ENCODE results near the gene JARID2. TPM values are rescaled to one million over a fixed set of nuclear protein-coding genes. Genes with fewer than 3 reads are reported as not detected.
A peak's percentile ranks its signal among the peaks of the same experiment; 100 is the strongest.

The JARID2 gene
- total and polyA plus RNA-seq, 2 of the 8 experiments (the other 6 are each of a cell fraction or from before 2014, with no cell fraction given): 60.1 to 239 TPM

- DNase-seq (ENCODE audit: low read depth in 1 of 2, low spot score in 2 of 2) (no peak), FAIRE-seq (no peak)
- no peak overlapping the region for H3K23ac ChIP-seq (ENCODE audit: insufficient read length)
- H2BK20ac ChIP-seq (ENCODE audit: low read length): no peak overlapping the region
- H3K4ac ChIP-seq (replicated peaks; ENCODE audit: insufficient read length, low read depth, low read length): no peak overlapping the region
- H2BK15ac ChIP-seq (ENCODE audit: low read length): no peak overlapping the region
- no peak overlapping the region for H3K56ac ChIP-seq (replicated peaks; ENCODE audit: insufficient read length, low read depth, low read length)
- H3K18ac ChIP-seq (ENCODE audit: extremely low read depth, low read length): no peak overlapping the region
- H4K20me1 ChIP-seq (replicated peaks in 1 of 2; ENCODE audit: control insufficient read depth in 1 of 2, insufficient read depth in 2 of 2, low read length in 2 of 2): peaks cover 47 to 50% of the 10 kb centered on the region in 2 experiments
- H2BK5ac ChIP-seq (ENCODE audit: low read depth, low read length): no peak overlapping the region
- no peak overlapping the region for H4K8ac ChIP-seq (ENCODE audit: extremely low read depth, insufficient read depth, low read length)
- peaks cover 3% of the 10 kb centered on the region; the same call in 1 of the 2 replicates for H3K79me1 ChIP-seq (ENCODE audit: low read depth, low read length)
- no peaks in the 10 kb centered on the region for H3K9me3 ChIP-seq (ENCODE audit: insufficient read depth in 2 of 2, low read depth in 1 of 2, low read length in 1 of 2)
- POLR2A ChIA-PET (ENCODE audit: partially characterized antibody): interaction anchor here (0.9 to 1.4 kb wide), 2 partner anchors 12 to 29 kb away, joined by 3 to 6 read pairs; no protein-coding TSS in a partner anchor
- H3K4me3 ChIP-seq (ENCODE audit: extremely low read depth in 1 of 4, insufficient read depth in 2 of 4, low read depth in 3 of 4, low read length in 4 of 4): no peak overlapping the region
- 87% methylated on average over 8 of the region's 8 CpGs; no CpG with 5 or more reads in 1 of the 2 experiments for WGBS, 2 experiments (ENCODE audit: extremely low coverage in 1 of 2, insufficient coverage in 1 of 2, insufficient read length in 1 of 2, insufficient replicate concordance in 2 of 2, low coverage in 1 of 2, low lambda C conversion rate in 2 of 2, missing lambda C conversion rate in 1 of 2)
- no peak overlapping the region for H2BK120ac ChIP-seq (replicated peaks; ENCODE audit: low read depth, low read length)
- no peaks in the 10 kb centered on the region for H3K27me3 ChIP-seq (replicated peaks in 1 of 4; ENCODE audit: control insufficient read depth in 3 of 4, extremely low read depth in 1 of 4, insufficient read depth in 3 of 4, low read length in 3 of 4)
- no peak overlapping the region for H2AFZ ChIP-seq (ENCODE audit: low read length)
- no peak overlapping the region for H3K14ac ChIP-seq (ENCODE audit: insufficient read length)
- no peak for TF ChIP-seq HDAC2 (IDR thresholded peaks at IDR 0.05; ENCODE audit: borderline replicate concordance in 1 of 2, low read depth in 2 of 2, low read length in 2 of 2)
- TF ChIP-seq POLR2A (IDR thresholded peaks at IDR 0.05; ENCODE audit: control extremely low read depth in 1 of 2, low read depth in 2 of 2, low read length in 2 of 2): peak in 1 of 2 experiments; percentile 21; a peak in 1 of 3 replicates
- H3K4me2 ChIP-seq (ENCODE audit: insufficient read depth in 1 of 2, low read depth in 2 of 2, low read length in 2 of 2): peak overlapping the region in 1 of 2 experiments; percentile 49; a peak in 2 of 4 replicates
- no peak overlapping the region for H3K27ac ChIP-seq (ENCODE audit: low read depth, low read length)
- no peaks in the 10 kb centered on the region for H3K23me2 ChIP-seq (ENCODE audit: low read depth, low read length)
- H4K91ac ChIP-seq (replicated peaks; ENCODE audit: insufficient read length, low read length): no peak overlapping the region
- no peak overlapping the region for H2BK12ac ChIP-seq (ENCODE audit: low read depth, low read length)
- H3K4me1 ChIP-seq (replicated peaks in 1 of 4; ENCODE audit: control insufficient read depth in 3 of 4, insufficient read depth in 4 of 4, low read length in 3 of 4): peaks cover 3 to 29% (median 24%) of the 10 kb centered on the region in 4 experiments
- H3K9ac ChIP-seq (replicated peaks in 1 of 4; ENCODE audit: extremely low read depth in 1 of 4, low read depth in 3 of 4, low read length in 3 of 4): no peak overlapping the region
- H3K36me3 ChIP-seq (ENCODE audit: control insufficient read depth in 2 of 4, insufficient read depth in 4 of 4, low read length in 3 of 4): peaks cover 0 to 3% (median 0%) of the 10 kb centered on the region in 4 experiments; a peak in 1 of 8 replicates
- CTCF ChIA-PET (ENCODE audit: partially characterized antibody): interaction anchor here (0.8 kb wide), 1 partner anchor 26 kb away, joined by 3 read pairs; no protein-coding TSS in a partner anchor
- H2AK5ac ChIP-seq (ENCODE audit: low read depth, low read length): no peak overlapping the region
- H4K5ac ChIP-seq (ENCODE audit: insufficient read length, low read depth, low read length): no peak overlapping the region
- H3K79me2 ChIP-seq (ENCODE audit: control insufficient read depth in 1 of 2, insufficient read depth in 2 of 2, low read length in 2 of 2): peaks cover 78 to 99% of the 10 kb centered on the region in 2 experiments
Observed at GRCh38 chr6:15280961-15281360, 35.1 kb downstream of the JARID2 start.
